Trophoblast cell (in vitro differentiated cells and primary cell): ENCODE data around the gene SPTLC1.

Experiments
- DNase-seq, 2 donors: peaks; one replicate each; pipeline ENCODE4 v3.0.0-alpha.2; 2016
- H2AFZ ChIP-seq: 2 replicates; pipeline ENCODE4 v1.6.1; 2013; ENCODE audit warnings: low read length, moderate library complexity, mild to moderate bottlenecking; ENCODE audit not compliant: insufficient read depth, poor library complexity
- H2AK5ac ChIP-seq: 2 replicates; pipeline ENCODE4 v1.6.1; 2013; ENCODE audit warnings: mild to moderate bottlenecking, low read length
- H2BK120ac ChIP-seq: 2 replicates; pipeline ENCODE4 v1.6.1; 2013; ENCODE audit warnings: low read length, mild to moderate bottlenecking, moderate library complexity; ENCODE audit not compliant: insufficient read depth, poor library complexity
- H2BK12ac ChIP-seq: 2 replicates; pipeline ENCODE4 v1.6.1; 2013; ENCODE audit warnings: mild to moderate bottlenecking, low read length, moderate library complexity
- H2BK5ac ChIP-seq: 2 replicates; pipeline ENCODE4 v1.6.1; 2013; ENCODE audit warnings: low read length, low read depth, moderate library complexity, mild to moderate bottlenecking; ENCODE audit not compliant: poor library complexity
- H3K14ac ChIP-seq: 2 replicates; pipeline ENCODE4 v1.6.1; 2013; ENCODE audit warnings: mild to moderate bottlenecking, low read length
- H3K18ac ChIP-seq: 2 replicates; pipeline ENCODE4 v1.6.1; 2013; ENCODE audit warnings: mild to moderate bottlenecking, low read length
- H3K23ac ChIP-seq: 2 replicates; pipeline ENCODE4 v1.6.1; 2013; ENCODE audit warnings: low read length
- H3K27ac ChIP-seq: 2 replicates; pipeline ENCODE4 v1.5.1; 2013; ENCODE audit warnings: low read depth, mild to moderate bottlenecking, inconsistent platforms, low read length, moderate library complexity
- H3K27me3 ChIP-seq: 2 replicates; pipeline ENCODE4 v1.6.1; 2013; ENCODE audit warnings: inconsistent platforms, mild to moderate bottlenecking, low read length, moderate library complexity; ENCODE audit not compliant: insufficient read depth
- H3K36me3 ChIP-seq, 2 experiments: 1 replicate in 1 of 2; 2 replicates in 1 of 2; pipeline ENCODE4 v1.6.1; 2013; ENCODE audit warnings: low read length in 2 of 2, mild to moderate bottlenecking in 2 of 2, moderate library complexity in 1 of 2; ENCODE audit not compliant: insufficient read depth in 2 of 2, control insufficient read depth in 1 of 2
- H3K4ac ChIP-seq: 2 replicates; pipeline ENCODE4 v1.6.1; 2013; ENCODE audit warnings: low read depth, mild to moderate bottlenecking, low read length, moderate library complexity
- H3K4me1 ChIP-seq, 2 experiments: 1 replicate in 1 of 2; 2 replicates in 1 of 2; pipeline ENCODE4 v1.6.1; 2013; ENCODE audit warnings: low read length in 2 of 2, mild to moderate bottlenecking in 2 of 2, moderate library complexity in 1 of 2; ENCODE audit not compliant: insufficient read depth in 2 of 2, control insufficient read depth in 1 of 2
- H3K4me2 ChIP-seq: 2 replicates; pipeline ENCODE4 v1.6.1; 2013; ENCODE audit warnings: inconsistent platforms, mild to moderate bottlenecking, low read length, moderate library complexity
- H3K4me3 ChIP-seq: 2 replicates; pipeline ENCODE4 v1.5.1; 2013; ENCODE audit warnings: mild to moderate bottlenecking, low read depth, low read length, inconsistent platforms
- H3K79me1 ChIP-seq: one replicate; pipeline ENCODE4 v1.6.1; 2013; ENCODE audit warnings: low read length
- H3K79me2 ChIP-seq: 2 replicates; pipeline ENCODE4 v1.6.1; 2013; ENCODE audit warnings: low read length, mild to moderate bottlenecking; ENCODE audit not compliant: control insufficient read depth, insufficient read depth, poor library complexity
- H3K9ac ChIP-seq: 2 replicates; pipeline ENCODE4 v1.6.1; 2013; ENCODE audit warnings: mild to moderate bottlenecking, low read length
- H3K9me3 ChIP-seq: 2 replicates; pipeline ENCODE4 v1.6.1; 2013; ENCODE audit warnings: low read depth, mild to moderate bottlenecking, control low read depth, inconsistent platforms, low read length; ENCODE audit not compliant: insufficient read depth
- H4K12ac ChIP-seq: 2 replicates; pipeline ENCODE4 v1.6.1; 2013; ENCODE audit warnings: low read depth, mild to moderate bottlenecking, low read length, moderate library complexity
- H4K8ac ChIP-seq: 2 replicates; pipeline ENCODE4 v1.6.1; 2013; ENCODE audit warnings: low read depth, mild to moderate bottlenecking, low read length, moderate library complexity
- H4K91ac ChIP-seq: one replicate; pipeline ENCODE4 v1.6.1; 2013; ENCODE audit warnings: low read depth, mild to moderate bottlenecking, low read length, moderate library complexity
- WGBS: extraction: QIAGEN DNeasy Blood & Tissue Kit; methylation state at CpG from one replicate; pipeline ENCODE4 v1.1.7; 2013; ENCODE audit warnings: missing lambda C conversion rate; ENCODE audit not compliant: insufficient read length, insufficient coverage; ENCODE audit errors: extremely low coverage; 5-methylcytosine and 5-hydroxymethylcytosine counted together

The SPTLC1 gene

GRCh38 chr9:92122061-92122460 lies 6.8 kb upstream of the SPTLC1 start:
- Histone ChIP-seq H3K4me1 (no peaks in the 10 kb centered on the region), H2BK5ac (no peak overlapping the region), H3K23ac (no peak overlapping the region), H4K12ac (no peak overlapping the region), H2AFZ (no peak overlapping the region), H2AK5ac (no peak overlapping the region), H3K79me2 (no peaks in the 10 kb centered on the region), H3K36me3 (no peaks in the 10 kb centered on the region), H3K4me2 (no peak overlapping the region), H4K8ac (no peak overlapping the region), H3K4ac (no peak overlapping the region), H3K18ac (no peak overlapping the region), H3K9me3 (peaks cover 2% of the 10 kb centered on the region), H3K4me3 (no peak overlapping the region), H3K27me3 (no peaks in the 10 kb centered on the region), H3K9ac (no peak overlapping the region), H4K91ac (no peak overlapping the region), H3K14ac (no peak overlapping the region), H3K79me1 (no peaks in the 10 kb centered on the region), H2BK12ac (no peak overlapping the region), H3K27ac (no peak overlapping the region), H2BK120ac (no peak overlapping the region)
- no CpG with 5 or more reads among the region's 1 CpG for WGBS
- DNase-seq: no peak

- Histone ChIP-seq H3K4me2 (no peak overlapping the region), H2BK120ac (no peak overlapping the region), H3K27me3 (no peaks in the 10 kb centered on the region), H2AK5ac (no peak overlapping the region), H3K18ac (no peak overlapping the region), H3K9me3 (peaks cover 2% of the 10 kb centered on the region), H3K23ac (no peak overlapping the region), H3K27ac (no peak overlapping the region), H3K79me1 (no peaks in the 10 kb centered on the region), H2AFZ (no peak overlapping the region), H3K4ac (no peak overlapping the region), H3K79me2 (no peaks in the 10 kb centered on the region), H3K4me3 (no peak overlapping the region), H3K9ac (no peak overlapping the region), H2BK12ac (no peak overlapping the region), H3K14ac (no peak overlapping the region), H3K4me1 (no peaks in the 10 kb centered on the region), H4K12ac (no peak overlapping the region), H2BK5ac (no peak overlapping the region), H4K91ac (no peak overlapping the region), H3K36me3 (no peaks in the 10 kb centered on the region), H4K8ac (no peak overlapping the region)
- no CpG with 5 or more reads among the region's 1 CpG for WGBS
- DNase-seq: no peak
Observed at GRCh38 chr9:92121265-92121664, 6.1 kb upstream of the SPTLC1 start.

GRCh38 chr9:92120138-92120537 lies 4.9 kb upstream of the SPTLC1 start:
- Histone ChIP-seq H4K12ac (no peak overlapping the region), H2BK12ac (no peak overlapping the region), H3K4ac (no peak overlapping the region), H3K36me3 (no peaks in the 10 kb centered on the region), H3K9ac (no peak overlapping the region), H2BK120ac (no peak overlapping the region), H2BK5ac (no peak overlapping the region), H3K27me3 (no peaks in the 10 kb centered on the region), H3K14ac (no peak overlapping the region), H3K79me1 (no peaks in the 10 kb centered on the region), H3K9me3 (peaks cover 2% of the 10 kb centered on the region), H2AFZ (no peak overlapping the region), H3K27ac (no peak overlapping the region), H3K18ac (no peak overlapping the region), H4K8ac (no peak overlapping the region), H4K91ac (no peak overlapping the region), H3K4me2 (no peak overlapping the region), H3K79me2 (peaks cover under 1% of the 10 kb centered on the region), H3K23ac (no peak overlapping the region), H3K4me1 (no peaks in the 10 kb centered on the region), H3K4me3 (no peak overlapping the region), H2AK5ac (no peak overlapping the region)
- no peak for DNase-seq

GRCh38 chr9:92119586-92119985 lies 4.4 kb upstream of the SPTLC1 start:
- H4K91ac ChIP-seq: no peak overlapping the region
- H3K4me2 ChIP-seq: no peak overlapping the region
- no peak overlapping the region for H3K23ac ChIP-seq
- no peak overlapping the region for H2BK120ac ChIP-seq
- no peak overlapping the region for H3K4ac ChIP-seq
- DNase-seq: no peak
- no peak overlapping the region for H3K14ac ChIP-seq
- H3K27ac ChIP-seq: no peak overlapping the region
- no peak overlapping the region for H2BK12ac ChIP-seq
- no peak overlapping the region for H2AFZ ChIP-seq
- WGBS: no CpG with 5 or more reads among the region's 4 CpGs
- H3K18ac ChIP-seq: no peak overlapping the region
- no peak overlapping the region for H4K12ac ChIP-seq
- H3K9ac ChIP-seq: no peak overlapping the region
- H3K4me3 ChIP-seq: no peak overlapping the region
- H2BK5ac ChIP-seq: no peak overlapping the region
- no peaks in the 10 kb centered on the region for H3K4me1 ChIP-seq
- peaks cover 2% of the 10 kb centered on the region for H3K9me3 ChIP-seq
- peaks cover 2% of the 10 kb centered on the region for H3K79me1 ChIP-seq
- no peaks in the 10 kb centered on the region for H3K36me3 ChIP-seq
- no peak overlapping the region for H4K8ac ChIP-seq
- no peaks in the 10 kb centered on the region for H3K27me3 ChIP-seq
- H3K79me2 ChIP-seq: peaks cover 5% of the 10 kb centered on the region
- H2AK5ac ChIP-seq: no peak overlapping the region
